ENCODE measurements around the gene ROPN1B. TPM values are rescaled to one million over a fixed set of nuclear protein-coding genes. Genes with fewer than 3 reads are reported as not detected.
"Not testable (repeated sequence)": the region's sequence is repeated elsewhere in the genome, so short reads cannot be mapped to it uniquely, and the experiment has no call there.

Gene ROPN1B
- total RNA-seq, 1 donor: not detected

- peak in 1 of 3 donors; percentile 24 for DNase-seq (ENCODE audit: low read depth in 2 of 3, low spot score in 2 of 3)
Measured at GRCh38 chr3:125957674-125958510, 11.1 kb upstream of the ROPN1B start.

GRCh38 chr3:125958511-125959316 lies 10.3 kb upstream of the ROPN1B start:
- no peak for DNase-seq (ENCODE audit: low read depth in 2 of 3, low spot score in 2 of 3)

- DNase-seq (ENCODE audit: low read depth in 2 of 3, low spot score in 2 of 3): no peak
Measured at GRCh38 chr3:125959317-125960065, 9.5 kb upstream of the ROPN1B start.

GRCh38 chr3:125960066-125960424 lies 8.9 kb upstream of the ROPN1B start:
- no peak for DNase-seq (ENCODE audit: low read depth in 2 of 3, low spot score in 2 of 3)

GRCh38 chr3:125960456-125961288 lies 8.3 kb upstream of the ROPN1B start:
- DNase-seq (ENCODE audit: low read depth in 2 of 3, low spot score in 2 of 3): no peak

- DNase-seq (ENCODE audit: low read depth in 2 of 3, low spot score in 2 of 3): no peak
Measured at GRCh38 chr3:125961289-125961589, 7.7 kb upstream of the ROPN1B start.

- not testable (repeated sequence) for DNase-seq (ENCODE audit: low read depth in 2 of 3, low spot score in 2 of 3)
Measured at GRCh38 chr3:125963834-125964233, 5.1 kb upstream of the ROPN1B start.

GRCh38 chr3:125965505-125965904 lies 3.5 kb upstream of the ROPN1B start:
- DNase-seq (ENCODE audit: low read depth in 2 of 3, low spot score in 2 of 3): no peak

GRCh38 chr3:125967156-125967555 lies 1.8 kb upstream of the ROPN1B start:
- no peak for DNase-seq (ENCODE audit: low read depth in 2 of 3, low spot score in 2 of 3)

- not testable (repeated sequence) for DNase-seq (ENCODE audit: low read depth in 2 of 3, low spot score in 2 of 3)
Measured at GRCh38 chr3:125968121-125968520, 857 bp upstream of the ROPN1B start.

GRCh38 chr3:125971997-125972944 lies 3.3 kb downstream of the ROPN1B start:
- DNase-seq (ENCODE audit: low read depth in 2 of 3, low spot score in 2 of 3): peak in 1 of 3 donors; percentile 26

- DNase-seq (ENCODE audit: low read depth in 2 of 3, low spot score in 2 of 3): not testable (repeated sequence)
Measured at GRCh38 chr3:125975245-125976002, 6.4 kb downstream of the ROPN1B start.

- not testable (repeated sequence) for DNase-seq (ENCODE audit: low read depth in 2 of 3, low spot score in 2 of 3)
Measured at GRCh38 chr3:125976003-125976390, 7.0 kb downstream of the ROPN1B start.

- DNase-seq (ENCODE audit: low read depth in 2 of 3, low spot score in 2 of 3): not testable (repeated sequence)
Measured at GRCh38 chr3:125977104-125977503, 8.1 kb downstream of the ROPN1B start.

- DNase-seq (ENCODE audit: low read depth in 2 of 3, low spot score in 2 of 3): not testable (repeated sequence)
Measured at GRCh38 chr3:125984951-125985350, 16.0 kb downstream of the ROPN1B start.

- DNase-seq (ENCODE audit: low read depth in 2 of 3, low spot score in 2 of 3): peak; percentile 44 to 74 (median 74)
Measured at GRCh38 chr3:125990253-125990970, 21.4 kb downstream of the ROPN1B start.

- DNase-seq (ENCODE audit: low read depth in 2 of 3, low spot score in 2 of 3): not testable (repeated sequence)
Measured at GRCh38 chr3:125996751-125997150, 27.8 kb downstream of the ROPN1B start.

GRCh38 chr3:126002189-126002588 lies 33.2 kb downstream of the ROPN1B start:
- DNase-seq (ENCODE audit: low read depth in 2 of 3, low spot score in 2 of 3): no peak
